Hematopoietic multipotent progenitor cell treated with erythropoietin and hydrocortisone succinate and interleukin-3 and kit ligand, for 8 days (in vitro differentiated cells): ENCODE measurements around the gene MTMR10.

Source experiments
- DNase-seq: peaks from one replicate; pipeline ENCODE4 v3.0.0-alpha.2; 2015

Gene MTMR10, protein sequence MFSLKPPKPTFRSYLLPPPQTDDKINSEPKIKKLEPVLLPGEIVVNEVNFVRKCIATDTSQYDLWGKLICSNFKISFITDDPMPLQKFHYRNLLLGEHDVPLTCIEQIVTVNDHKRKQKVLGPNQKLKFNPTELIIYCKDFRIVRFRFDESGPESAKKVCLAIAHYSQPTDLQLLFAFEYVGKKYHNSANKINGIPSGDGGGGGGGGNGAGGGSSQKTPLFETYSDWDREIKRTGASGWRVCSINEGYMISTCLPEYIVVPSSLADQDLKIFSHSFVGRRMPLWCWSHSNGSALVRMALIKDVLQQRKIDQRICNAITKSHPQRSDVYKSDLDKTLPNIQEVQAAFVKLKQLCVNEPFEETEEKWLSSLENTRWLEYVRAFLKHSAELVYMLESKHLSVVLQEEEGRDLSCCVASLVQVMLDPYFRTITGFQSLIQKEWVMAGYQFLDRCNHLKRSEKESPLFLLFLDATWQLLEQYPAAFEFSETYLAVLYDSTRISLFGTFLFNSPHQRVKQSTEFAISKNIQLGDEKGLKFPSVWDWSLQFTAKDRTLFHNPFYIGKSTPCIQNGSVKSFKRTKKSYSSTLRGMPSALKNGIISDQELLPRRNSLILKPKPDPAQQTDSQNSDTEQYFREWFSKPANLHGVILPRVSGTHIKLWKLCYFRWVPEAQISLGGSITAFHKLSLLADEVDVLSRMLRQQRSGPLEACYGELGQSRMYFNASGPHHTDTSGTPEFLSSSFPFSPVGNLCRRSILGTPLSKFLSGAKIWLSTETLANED

DNA sequence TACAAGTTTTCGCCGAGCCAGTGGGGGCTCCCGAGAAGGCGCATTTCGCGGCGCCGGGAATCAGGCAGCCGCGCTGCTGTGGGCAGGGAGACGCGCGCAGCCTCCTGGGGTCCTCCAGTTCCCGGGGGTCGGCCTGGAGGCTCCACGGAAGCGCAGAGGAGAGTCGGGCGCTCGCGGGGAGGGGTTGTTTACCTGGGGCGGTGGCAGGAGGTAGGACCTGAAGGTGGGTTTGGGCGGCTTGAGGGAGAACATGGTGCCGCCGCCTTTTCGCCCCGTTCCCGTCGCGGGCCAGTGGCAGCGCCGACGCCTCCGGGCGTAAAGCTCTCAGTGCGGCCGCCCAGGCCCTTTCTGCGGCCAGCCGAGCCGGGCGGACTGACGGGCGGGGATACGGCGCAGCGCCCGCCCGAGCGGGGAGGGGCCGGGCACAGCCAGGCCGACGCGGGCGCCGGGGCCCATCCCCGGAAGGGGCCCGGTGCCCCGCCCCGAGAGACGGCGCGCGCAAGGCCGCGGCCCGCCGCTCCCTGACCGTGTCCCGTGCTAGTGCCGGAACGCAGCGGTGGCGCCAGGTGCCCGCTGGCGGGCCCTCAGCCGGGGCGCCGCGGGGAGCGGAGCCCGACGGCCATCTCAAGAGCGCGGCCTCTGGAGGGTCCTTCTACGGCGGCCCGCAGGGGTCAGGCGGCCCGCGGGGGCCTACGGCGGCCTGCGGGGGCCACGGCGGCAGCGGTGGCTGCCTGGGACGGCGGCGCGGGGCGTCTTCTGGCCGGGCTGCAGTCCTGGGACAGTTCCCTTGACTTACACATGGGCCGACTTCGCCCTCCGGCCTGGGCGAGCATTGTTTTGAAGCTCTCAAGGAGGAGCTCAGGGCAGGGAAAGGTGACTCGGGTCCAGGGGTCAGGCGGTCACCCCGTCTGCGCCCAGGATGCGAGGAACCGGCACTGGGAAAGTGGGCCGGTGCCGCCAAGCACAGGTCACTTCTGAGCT, at the start of gene MTMR10:
MTMR10 (minus strand) TSS at position 374 of the 981 bp plus-strand sequence; CDS start at position 252, 122 bp downstream.
- peak; percentile 77 for DNase-seq

DNA sequence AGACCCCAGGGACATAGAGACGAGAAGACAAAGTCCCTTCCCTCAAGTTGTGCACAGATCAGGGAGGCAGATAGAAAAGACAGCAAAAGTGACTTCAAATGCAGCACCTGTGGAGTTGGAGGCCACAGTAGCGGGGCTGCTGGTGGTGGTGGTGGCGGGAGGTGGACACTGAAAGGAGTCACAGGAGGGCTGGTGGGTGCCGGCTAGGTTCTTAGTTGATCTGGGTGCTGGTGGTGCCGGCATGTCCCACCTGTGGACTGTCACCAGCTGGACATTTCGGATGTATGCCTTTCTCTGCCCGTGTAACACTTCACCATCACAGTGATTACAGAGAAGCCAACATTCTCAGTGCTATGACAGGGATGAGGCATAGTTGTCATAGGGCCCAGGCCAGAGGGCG, 49.2 kb upstream of the MTMR10 start:
- DNase-seq, result no peak

DNA sequence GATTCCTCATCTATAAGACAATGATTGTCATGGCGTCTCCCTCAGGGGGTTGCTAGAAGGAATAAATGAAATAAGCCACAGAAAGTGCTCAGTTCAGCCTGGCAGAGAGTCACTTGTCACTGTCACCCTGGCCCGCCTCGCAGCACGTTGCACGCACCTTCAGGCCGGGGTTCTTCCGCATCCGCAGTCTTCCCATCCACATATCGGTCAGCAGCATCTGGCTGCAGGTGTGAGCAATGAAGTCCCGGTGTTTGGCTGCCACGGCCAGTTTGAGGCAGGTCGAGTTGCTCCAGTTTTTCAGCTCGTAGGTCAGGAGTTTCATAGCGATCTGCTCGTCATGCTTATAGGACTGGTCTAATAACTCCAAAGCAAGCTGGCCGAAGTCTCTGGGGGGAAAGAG, 48.5 kb upstream of the MTMR10 start:
- no peak for DNase-seq

DNA sequence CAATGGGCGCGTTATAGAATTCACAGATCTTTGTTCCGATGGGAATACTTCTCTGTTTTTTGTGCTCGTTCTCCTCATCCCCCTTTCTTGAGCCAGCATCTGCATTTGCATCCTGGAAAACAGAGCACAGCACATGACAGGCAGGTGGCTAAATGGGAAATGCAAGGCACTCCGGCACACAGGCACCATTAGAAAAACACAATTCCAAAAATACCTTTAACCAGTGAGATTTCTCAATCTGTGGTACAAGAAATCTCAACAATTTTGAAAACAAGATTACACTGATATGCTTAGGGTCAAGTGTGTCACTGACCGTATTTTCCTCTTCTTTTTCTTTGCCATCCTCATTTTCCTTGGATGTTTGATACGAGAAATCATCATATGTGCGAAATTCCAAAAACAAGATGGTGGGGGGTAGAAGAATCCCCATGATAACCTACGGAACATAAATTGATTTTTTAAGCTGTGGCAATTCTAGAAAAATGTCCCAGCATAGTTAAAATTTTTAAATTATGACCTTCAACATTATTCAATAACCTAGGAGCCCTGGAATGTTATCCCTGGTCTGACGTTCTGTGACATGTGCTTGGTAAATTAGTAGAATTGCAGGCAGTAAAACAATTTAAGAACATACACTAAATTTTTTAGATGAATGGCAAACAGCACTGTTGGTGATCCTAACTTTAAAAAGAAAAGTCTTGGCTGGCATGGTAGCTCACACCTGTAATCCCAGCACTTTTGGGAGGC, 46.5 kb upstream of the MTMR10 start:
- DNase-seq, result no peak

DNA sequence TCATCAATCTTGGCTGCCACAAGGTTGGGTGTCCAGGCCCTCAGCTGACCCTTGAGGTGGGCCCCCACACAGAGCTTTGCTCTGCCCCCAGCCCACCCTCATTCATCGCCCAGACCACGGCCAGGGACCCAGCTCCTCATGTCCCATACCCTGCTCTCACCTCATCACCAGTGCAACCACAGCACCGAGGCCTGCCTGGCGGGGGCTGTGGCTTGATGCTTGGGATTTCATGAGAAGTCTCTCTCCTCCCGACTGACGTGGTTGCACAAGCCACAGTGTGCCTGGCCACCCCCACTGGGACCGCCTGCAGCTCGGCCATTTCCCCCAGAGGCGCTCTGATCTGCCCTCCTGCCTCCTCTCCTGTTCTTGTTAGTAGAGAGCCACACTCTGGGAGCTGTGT, 45.4 kb upstream of the MTMR10 start:
- DNase-seq, result no peak

DNA sequence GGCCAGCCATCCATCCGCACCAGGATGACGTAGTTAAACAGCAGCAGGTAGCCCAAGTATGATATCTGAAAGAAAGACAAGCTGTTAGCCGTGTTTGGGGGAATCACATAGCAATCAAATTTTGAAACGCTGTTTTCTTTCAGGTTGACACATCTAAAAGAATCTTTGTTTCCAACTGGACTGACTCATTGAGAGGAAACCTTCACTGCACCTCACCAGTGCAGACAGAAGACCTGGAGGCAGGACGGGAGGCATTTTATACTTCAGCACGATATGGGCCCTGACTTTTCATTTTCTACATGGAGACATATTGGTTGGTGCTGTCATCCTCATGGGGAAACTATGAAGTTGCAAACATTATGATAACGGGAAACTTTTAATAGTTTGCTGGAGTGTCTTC, 44.2 kb upstream of the MTMR10 start:
- no peak for DNase-seq

DNA sequence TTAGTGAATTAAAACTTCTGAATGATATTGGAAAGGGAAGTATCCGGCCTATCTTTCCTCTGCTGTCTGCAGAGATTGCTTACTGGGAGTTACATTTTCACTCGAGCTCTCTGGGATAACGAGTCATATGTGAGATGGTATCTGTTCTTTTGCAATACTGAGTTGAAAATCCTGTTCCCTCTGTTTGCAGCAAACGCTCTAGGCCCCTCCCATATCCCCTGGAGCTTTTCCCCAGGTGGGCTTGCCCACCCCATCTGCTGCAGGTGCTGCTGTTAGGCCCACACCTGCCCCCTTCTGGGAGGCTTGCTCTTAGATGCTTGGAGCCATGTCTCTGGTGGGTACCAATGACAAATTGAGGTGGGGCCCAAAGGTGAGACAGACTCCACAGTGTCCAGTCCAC, 42.7 kb upstream of the MTMR10 start:
- DNase-seq, result no peak

DNA sequence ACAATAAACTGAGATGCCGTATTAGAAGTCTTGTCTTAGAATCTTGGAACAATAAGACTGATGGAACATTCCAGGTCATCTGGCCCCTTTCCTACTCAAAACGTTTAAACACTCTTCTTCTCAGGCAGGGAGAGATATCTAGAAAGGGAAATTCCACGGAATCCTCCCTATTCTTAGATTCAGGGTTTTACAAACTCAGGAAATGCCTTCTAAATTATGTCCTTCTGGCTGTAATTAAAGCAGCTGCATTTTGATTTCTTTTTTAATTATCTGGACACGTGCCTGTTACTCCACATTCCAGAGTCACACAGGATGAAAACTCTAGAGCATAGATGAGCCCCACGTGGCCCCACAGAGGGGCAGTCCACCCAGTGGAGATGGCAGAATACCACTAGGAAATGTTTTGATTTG, 41.5 kb upstream of the MTMR10 start:
- DNase-seq, result no peak

DNA sequence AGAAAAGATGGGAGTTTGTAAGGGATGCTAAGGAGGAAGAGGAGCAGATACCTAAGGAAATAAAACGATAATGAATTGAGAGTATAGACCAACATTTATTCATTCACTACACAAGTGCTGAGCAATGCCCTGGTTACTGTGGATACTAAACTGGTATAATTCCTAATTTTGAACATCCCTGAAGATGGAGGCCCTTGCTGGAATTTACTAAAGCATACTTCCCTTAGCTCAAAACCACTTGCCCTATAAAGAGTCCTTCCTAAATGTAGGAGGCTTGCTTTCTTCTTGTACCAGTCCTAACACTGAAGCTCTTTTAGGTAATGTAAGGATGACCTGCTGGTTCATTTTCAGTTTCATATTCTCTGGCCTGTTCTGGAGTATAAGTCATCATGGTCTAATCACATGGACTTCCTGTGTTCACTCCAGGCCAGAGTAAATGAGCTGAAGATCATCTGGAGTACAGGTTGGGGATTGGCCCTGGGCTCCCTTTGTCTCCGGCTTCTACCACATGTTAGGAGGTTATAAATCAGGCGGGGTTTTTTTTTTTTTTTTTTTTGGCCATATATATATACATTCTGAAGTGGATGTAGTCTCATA, 40.1 kb upstream of the MTMR10 start:
- DNase-seq, result no peak

DNA sequence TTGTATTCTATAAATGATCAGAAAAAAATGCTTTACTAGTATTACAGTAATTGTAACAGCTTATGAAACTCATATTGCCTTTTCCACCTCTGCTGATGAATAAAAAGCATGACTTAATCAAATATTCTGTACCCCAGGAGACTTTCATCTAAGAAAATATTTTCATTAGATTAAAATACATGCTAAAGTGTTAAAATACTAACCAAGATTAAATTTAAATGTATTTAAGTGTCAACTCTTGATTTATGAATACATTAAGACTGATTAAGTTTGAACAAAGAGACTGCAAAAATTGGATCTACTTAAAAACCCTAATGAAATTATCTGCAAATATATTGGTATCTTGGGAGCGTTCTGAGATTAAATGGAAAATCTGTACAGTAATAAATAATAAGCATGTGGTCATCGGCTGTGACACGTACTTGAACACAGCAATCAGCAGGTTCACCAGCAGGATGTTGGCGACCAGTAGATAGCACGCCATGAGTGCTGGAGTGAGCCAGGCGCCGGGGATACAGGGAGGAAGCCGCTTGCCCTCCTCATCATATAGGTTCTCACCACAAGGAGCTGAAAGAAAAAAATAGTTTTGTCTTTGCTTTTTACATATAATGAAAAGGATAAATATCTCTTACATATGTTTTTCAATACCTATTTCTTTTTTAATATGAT, 36.6 kb upstream of the MTMR10 start:
- peak; percentile 43 for DNase-seq

DNA sequence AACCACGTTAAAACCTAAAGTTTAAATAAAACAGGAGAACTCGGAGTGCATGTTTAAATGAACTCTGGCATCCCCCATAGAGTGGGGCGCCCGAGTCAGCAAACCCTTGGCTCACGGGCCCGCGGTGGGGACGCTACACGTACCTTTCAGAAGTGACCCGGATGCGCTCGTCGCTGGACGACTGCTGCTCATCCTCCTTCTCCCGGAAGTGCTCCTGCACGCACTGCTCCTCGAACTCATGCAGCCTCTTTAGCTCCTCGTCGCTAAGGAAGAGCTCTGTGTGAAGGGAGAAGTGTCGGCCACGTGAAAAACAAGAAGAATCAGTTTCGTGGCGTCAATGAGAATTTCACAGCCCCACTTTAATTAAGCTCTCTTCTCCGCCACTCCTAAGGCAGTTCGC, 34.6 kb upstream of the MTMR10 start:
- no peak for DNase-seq

DNA sequence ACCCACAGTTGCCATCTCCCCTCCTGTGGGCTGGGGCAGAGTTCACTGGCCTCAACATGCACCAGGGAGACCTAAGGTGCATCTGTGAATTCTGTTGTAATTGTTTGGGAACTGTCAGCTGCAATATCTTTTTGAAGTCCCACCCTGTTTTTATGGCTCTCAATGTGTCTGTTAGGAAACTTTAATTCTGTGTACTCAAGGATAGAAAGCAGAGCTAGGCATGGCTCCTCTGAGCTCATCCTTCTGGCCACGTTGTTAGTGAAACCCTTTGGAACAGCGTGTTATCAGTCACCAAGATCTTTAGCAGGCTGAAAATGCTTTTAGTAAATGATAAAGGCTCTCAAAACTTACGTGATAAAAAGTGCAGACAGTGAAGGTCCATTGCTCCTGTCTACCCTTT, 33.6 kb upstream of the MTMR10 start:
- no peak for DNase-seq

DNA sequence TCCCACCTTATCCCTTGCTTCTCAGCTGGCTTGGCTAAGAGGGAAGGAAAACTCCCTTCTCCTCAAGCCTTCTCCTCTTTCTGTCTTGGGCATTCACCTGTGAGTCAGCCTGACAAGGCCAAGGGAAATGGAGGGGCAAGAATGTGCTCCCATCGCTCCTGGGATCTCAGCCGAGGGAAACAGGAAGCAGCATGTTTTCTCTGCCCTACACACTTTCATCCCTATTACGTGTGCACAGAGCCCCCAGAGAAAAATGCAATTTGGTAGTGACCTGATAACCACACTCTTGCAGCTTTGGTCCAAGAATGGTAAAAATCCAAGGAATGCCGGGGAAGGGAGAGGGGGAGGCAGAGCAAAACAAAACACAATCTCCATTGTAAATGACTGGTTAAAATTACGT, 32.9 kb upstream of the MTMR10 start:
- DNase-seq, result no peak

DNA sequence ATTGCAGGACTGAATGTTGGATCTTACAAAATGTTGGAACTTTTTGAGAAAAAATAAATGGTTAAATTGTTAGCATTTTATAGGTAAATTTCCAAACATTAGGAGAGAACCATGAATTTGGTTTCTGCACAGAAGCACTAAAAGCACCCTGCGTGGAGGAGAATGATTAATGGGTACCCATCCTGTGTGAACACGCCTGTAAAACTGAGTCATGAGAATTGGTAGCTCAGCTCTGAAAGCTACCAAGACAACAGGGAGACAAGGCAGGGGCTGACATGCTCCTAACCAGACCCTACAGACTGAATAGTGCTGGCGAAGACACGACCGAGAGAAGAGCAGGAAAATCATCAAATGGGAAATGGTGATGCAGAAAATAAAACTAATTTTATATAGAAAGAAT, 32.4 kb upstream of the MTMR10 start:
- DNase-seq, result no peak

DNA sequence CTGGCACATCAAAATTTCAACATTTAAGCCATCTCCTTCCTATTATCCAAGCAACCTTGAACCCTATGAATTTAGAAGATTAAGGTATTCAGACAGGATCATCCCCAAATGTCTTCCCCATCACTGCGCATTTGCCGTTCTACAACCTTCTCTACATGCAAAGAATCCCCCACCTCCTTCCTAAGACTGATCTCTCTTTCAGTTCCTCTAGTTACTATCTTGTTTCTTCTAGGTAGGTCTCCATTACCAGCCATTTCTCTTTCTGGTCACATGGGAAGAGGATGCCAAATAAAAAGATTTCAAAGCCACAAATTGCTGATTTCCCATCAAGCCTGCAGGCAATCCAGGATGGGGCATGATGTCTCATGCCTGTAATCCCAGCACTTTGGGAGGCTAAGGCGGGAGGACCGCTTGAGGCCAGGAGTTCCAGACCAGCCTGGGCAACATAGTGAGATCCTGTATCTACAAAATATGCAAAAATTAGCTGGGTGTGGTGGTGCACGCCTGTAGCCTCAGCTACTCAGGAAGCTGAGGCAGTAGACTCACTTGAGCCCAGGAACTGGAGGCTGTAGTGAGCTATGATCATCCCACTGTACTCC, 29.7 kb upstream of the MTMR10 start:
- no peak for DNase-seq

DNA sequence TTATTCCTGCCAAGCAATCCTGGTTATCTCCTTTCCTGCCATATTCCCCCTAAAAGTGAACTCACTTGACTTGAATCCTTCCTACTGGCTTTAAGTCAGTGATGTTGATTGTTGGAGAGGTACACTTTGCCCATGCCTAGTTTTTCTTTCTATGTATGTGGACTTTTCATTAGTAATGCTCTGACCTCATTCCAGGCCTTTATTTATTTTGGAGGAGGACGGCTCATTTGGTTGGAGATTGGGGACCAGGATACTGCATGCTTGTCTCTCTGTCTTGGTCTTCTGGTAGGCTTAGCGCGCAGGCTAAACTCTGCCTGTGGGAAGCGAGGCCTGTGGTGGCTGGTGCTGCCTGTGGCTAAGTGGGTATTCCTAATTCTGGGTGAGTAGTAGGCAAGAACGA, 29.1 kb upstream of the MTMR10 start:
- DNase-seq, result no peak

DNA sequence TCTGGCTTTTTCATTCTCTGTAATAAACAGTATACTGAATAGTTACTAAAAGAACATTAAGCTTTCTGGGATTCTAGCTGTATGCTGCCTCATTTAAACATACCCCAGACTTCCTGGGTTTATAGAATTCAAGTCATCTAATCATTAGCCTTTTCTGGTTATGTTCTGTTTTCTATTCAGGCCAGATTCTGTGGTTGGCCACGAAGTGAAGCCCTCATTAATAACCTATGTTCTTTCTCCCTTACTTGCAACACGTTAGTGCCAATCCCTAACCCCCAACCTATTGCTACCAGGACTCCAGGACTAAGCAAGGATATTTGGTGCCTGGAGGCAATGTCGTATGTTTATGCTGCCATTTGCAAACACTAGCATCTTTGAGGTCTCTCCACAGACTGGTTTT, 28.6 kb upstream of the MTMR10 start:
- no peak for DNase-seq

DNA sequence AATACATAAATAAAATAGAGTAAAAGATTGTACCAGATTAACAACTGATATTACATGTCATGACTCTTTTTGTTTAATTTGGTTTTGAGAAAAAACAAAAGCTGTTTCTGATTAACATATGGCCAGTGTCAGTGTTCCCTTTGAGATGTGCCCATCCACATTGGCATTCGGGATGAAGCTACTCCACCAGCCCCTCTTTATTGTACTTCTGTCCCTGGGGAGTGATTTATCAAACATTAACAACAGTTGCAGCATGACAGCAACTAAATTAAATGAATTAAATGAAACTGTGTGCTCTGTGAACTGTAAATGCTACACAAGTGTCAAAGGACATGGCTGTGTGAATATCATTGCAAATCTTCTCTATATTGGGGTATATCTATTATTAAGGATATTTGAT, 25.9 kb upstream of the MTMR10 start:
- DNase-seq, result no peak

DNA sequence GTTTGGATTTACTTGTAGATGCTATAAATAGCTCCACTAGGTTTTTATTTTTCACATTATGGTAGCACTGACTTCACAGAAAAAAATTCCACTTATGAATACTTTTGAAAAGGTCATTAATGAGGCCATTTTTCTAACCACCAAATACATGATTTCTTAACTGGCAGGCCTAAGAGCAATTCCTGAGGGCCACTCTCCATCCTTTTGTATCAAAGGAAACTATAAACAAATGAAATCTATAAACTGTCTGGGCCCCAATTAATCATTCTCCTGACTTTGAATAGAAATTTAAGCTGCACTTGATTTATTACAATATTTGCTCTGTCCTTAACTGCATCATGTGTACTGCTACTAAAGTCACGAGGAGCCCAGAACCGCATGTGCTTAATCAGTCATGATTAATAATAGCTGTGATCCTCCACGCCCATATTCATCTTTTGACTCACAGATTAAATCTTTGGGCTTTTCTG, 25.1 kb upstream of the MTMR10 start:
- no peak for DNase-seq

DNA sequence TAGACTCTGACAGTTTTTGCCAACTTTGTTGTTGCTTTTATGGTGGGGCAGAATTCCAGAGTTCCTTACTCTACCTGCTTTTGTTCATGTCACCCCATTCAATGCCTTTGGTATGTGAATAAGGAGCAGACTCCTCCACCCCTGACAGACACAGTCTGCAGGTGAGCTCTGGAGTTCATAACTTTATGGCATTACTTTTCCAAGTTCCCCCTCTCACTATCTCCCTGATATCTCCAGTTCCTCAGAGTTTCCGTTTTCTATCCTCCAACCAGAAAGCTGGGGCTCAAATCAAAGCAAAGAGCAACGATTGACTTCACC, 23.1 kb upstream of the MTMR10 start:
- DNase-seq, result no peak
